ENCODE measurements around the gene FHL2.

FHL2 gene

GRCh38 chr2:105411720-105412407, 13.0 kb upstream of the FHL2 start:
- TF ChIP-seq CTCF (conservative IDR thresholded peaks at IDR 0.05; ENCODE audit: low read depth, low read length) = no peak
- no peak for DNase-seq (ENCODE audit: low read depth)
- no peak overlapping the region for H3K4me3 ChIP-seq (ENCODE audit: low read length)

DNA sequence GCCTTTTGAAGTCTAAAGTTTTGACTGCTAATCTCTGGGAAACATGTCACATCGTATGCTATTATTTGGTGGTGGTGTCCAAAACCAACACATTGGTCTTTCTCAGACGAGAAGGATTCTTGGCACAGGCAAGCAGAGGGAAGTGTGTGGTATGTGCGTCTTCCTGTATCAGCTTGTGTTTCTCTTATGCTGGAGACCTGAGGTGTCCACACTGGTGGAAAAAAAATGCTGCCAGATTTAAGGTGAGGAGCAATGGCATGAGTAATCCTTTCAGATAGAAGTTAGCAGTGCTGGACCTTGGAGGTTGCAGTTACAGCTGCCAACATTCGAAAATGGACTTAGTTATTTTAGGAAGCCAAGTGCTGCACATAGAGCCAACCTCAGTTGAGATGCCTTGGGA, 11.7 kb upstream of the FHL2 start:
- H3K4me3 ChIP-seq (ENCODE audit: low read length) = no peak overlapping the region
- no peak for TF ChIP-seq CTCF (conservative IDR thresholded peaks at IDR 0.05; ENCODE audit: low read depth, low read length)
- DNase-seq (ENCODE audit: low read depth) = no peak

DNA sequence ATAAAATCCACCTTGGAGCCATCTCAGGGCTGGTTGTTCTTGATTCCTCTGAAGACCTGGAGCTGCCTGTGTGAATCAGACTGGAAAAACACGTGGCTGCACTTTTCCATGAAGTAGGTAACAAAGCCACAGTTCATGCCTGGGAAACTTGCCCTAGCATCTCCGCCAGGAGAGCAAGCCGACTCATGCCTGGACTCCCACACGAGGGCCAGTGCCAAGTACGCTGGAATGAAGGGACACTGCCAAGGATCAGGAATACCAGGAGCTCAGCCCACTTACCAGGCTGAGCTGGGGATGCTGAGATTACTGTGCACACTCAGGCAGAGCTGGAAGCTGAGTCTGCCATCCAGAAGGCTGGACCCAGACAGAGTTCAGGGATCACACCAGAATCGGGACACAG, 10.9 kb upstream of the FHL2 start:
- TF ChIP-seq CTCF (conservative IDR thresholded peaks at IDR 0.05; ENCODE audit: low read depth, low read length) = no peak
- H3K4me3 ChIP-seq (ENCODE audit: low read length) = no peak overlapping the region
- peak; percentile 92 for DNase-seq (ENCODE audit: low read depth)

- H3K4me3 ChIP-seq (ENCODE audit: low read length) = no peak overlapping the region
- no peak for TF ChIP-seq CTCF (conservative IDR thresholded peaks at IDR 0.05; ENCODE audit: low read depth, low read length)
- DNase-seq (ENCODE audit: low read depth) = no peak
These were observed 9.3 kb upstream of the FHL2 start for GRCh38 chr2:105407946-105408743.

DNA sequence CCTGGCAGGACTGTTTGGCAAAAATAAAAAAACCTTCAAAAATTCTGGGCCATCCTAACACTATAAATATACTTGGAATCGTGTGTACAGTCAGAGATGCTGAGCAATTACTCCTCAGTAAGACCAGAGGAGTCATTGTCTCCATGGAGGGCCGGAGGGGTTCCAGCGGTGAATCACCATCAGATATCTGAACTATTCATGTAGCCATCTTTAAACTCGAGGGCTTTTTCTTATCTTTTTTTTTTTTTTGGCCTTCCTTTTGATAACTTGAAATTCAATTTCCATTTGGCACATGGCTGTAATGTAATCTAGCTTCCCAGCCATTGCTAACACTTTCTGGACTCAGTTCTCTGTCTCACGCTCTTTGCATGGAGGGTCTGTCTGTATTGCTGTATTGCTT, 7.4 kb upstream of the FHL2 start:
- TF ChIP-seq CTCF (conservative IDR thresholded peaks at IDR 0.05; ENCODE audit: low read depth, low read length) = no peak
- DNase-seq (ENCODE audit: low read depth) = no peak
- no peak overlapping the region for H3K4me3 ChIP-seq (ENCODE audit: low read length)

GRCh38 chr2:105405291-105405690, 6.4 kb upstream of the FHL2 start:
- no peak overlapping the region for H3K4me3 ChIP-seq (ENCODE audit: low read length)
- DNase-seq (ENCODE audit: low read depth) = no peak

More at GRCh38 chr2:105405291-105405690, 6.4 kb upstream of the FHL2 start:
- TF ChIP-seq CTCF (conservative IDR thresholded peaks at IDR 0.05; ENCODE audit: low read depth, low read length) = no peak

Measured in retinal pigment epithelial cell (primary cell).